WTC11 (cell line): ENCODE data around the gene AKAP13. TPM values are rescaled to one million over a fixed set of nuclear protein-coding genes. Genes with fewer than 3 reads are reported as not detected.

ENCODE experiments used
- ATAC-seq: fragments of 200-7000 bp; cut with Tn5 transposase; 2 replicates; pipeline ENCODE4 v1.10.0; 2021; ENCODE audit warnings: mild to moderate bottlenecking, moderate library complexity
- CTCF ChIA-PET: fragments of 300-600 bp; sonication (Branson Sonifier 250); formaldehyde crosslinking; loops from one replicate; lab custom pipeline; 2021; ENCODE audit warnings: antibody characterized with exemption; lab: Charles Lee
- POLR2A ChIA-PET: fragments of 350-600 bp; sonication (Branson Sonifier 250); formaldehyde crosslinking; loops from one replicate; lab custom pipeline; 2021; ENCODE audit warnings: antibody characterized with exemption; lab: Charles Lee
- DNase-seq: peaks from one replicate; pipeline ENCODE4 v3.0.0; 2021; ENCODE audit warnings: low spot score
- H3K27ac Mint-ChIP-seq: 2 replicates; pipeline ENCODE4 v1.8.0; 2021; ENCODE audit warnings: mixed read lengths
- H3K27me3 Mint-ChIP-seq: 2 replicates; pipeline ENCODE4 v1.8.0; 2021; ENCODE audit warnings: low read depth, mild to moderate bottlenecking, moderate library complexity, mixed read lengths
- H3K36me3 Mint-ChIP-seq: 2 replicates; pipeline ENCODE4 v1.8.0; 2021; ENCODE audit warnings: mixed read lengths
- H3K4me1 Mint-ChIP-seq: 2 replicates; pipeline ENCODE4 v1.8.0; 2022; ENCODE audit warnings: mixed read lengths
- H3K4me3 Mint-ChIP-seq: 2 replicates; pipeline ENCODE4 v1.8.0; 2021; ENCODE audit warnings: mild to moderate bottlenecking, moderate library complexity, mixed read lengths
- H3K9me3 Mint-ChIP-seq: 2 replicates; pipeline ENCODE4 v1.8.0; 2021; ENCODE audit warnings: mixed read lengths
- CBFB ChIP-seq: sonication (generic); formaldehyde crosslinking; IDR thresholded peaks from 2 replicates; pipeline ENCODE4 v1.8.1; 2022; ENCODE audit warnings: mild to moderate bottlenecking, low read depth, missing genetic modification reagents
- FOXJ3 ChIP-seq: sonication (generic); formaldehyde crosslinking; IDR thresholded peaks from 2 replicates; pipeline ENCODE4 v1.9.0; 2021; ENCODE audit warnings: missing genetic modification reagents, mild to moderate bottlenecking, borderline replicate concordance
- FOXK1 ChIP-seq: sonication (generic); formaldehyde crosslinking; IDR thresholded peaks from 2 replicates; pipeline ENCODE4 v1.8.0; 2022; ENCODE audit warnings: mild to moderate bottlenecking, moderate library complexity, missing genetic modification reagents
- FOXP1 ChIP-seq: sonication (generic); formaldehyde crosslinking; IDR thresholded peaks from 2 replicates; pipeline ENCODE4 v1.8.0; 2022; ENCODE audit warnings: missing genetic modification reagents, mild to moderate bottlenecking, moderate library complexity, borderline replicate concordance
- GABPB1 ChIP-seq: sonication (generic); formaldehyde crosslinking; IDR thresholded peaks from 2 replicates; pipeline ENCODE4 v1.8.1; 2023; ENCODE audit warnings: mild to moderate bottlenecking, missing genetic modification reagents
- JAZF1 ChIP-seq: fragments of 250-450 bp; sonication (Bioruptor Pico); IDR thresholded peaks from 2 replicates; pipeline ENCODE4 v1.9.0; 2021; ENCODE audit warnings: moderate library complexity, mild to moderate bottlenecking, inconsistent platforms
- RORB ChIP-seq: fragments of 250-450 bp; sonication (Bioruptor Pico); IDR thresholded peaks from 2 replicates; pipeline ENCODE4 v1.9.0; 2021; ENCODE audit warnings: mild to moderate bottlenecking
- SMAD3 ChIP-seq: sonication (generic); formaldehyde crosslinking; IDR thresholded peaks from 2 replicates; pipeline ENCODE4 v1.8.0; 2022; ENCODE audit warnings: missing genetic modification reagents, mild to moderate bottlenecking, borderline replicate concordance
- TEAD4 ChIP-seq: sonication (generic); formaldehyde crosslinking; IDR thresholded peaks from 2 replicates; pipeline ENCODE4 v1.8.0; 2022; ENCODE audit warnings: mild to moderate bottlenecking, missing genetic modification reagents
- TP53 ChIP-seq: sonication (generic); formaldehyde crosslinking; IDR thresholded peaks from 2 replicates; pipeline ENCODE4 v1.8.1; 2023; ENCODE audit warnings: mild to moderate bottlenecking, missing genetic modification reagents
- ZNF396 ChIP-seq: fragments of 250-450 bp; sonication (Bioruptor Pico); IDR thresholded peaks from 2 replicates; pipeline ENCODE4 v1.8.0; 2021; ENCODE audit warnings: mild to moderate bottlenecking, moderate library complexity, borderline replicate concordance
- ZNF423 ChIP-seq: fragments of 250-450 bp; sonication (Bioruptor Pico); IDR thresholded peaks from 2 replicates; pipeline ENCODE4 v2.1.2; 2022; ENCODE audit warnings: mild to moderate bottlenecking, moderate library complexity
- total RNA-seq: library from RNA; stranded (reverse); gene quantifications from 3 replicates; pipeline ENCODE4 v1.2.3, GENCODE V29; 2021
- TF ChIP-seq, protein P1 (sequence below): sonication (generic); formaldehyde crosslinking; conservative IDR thresholded peaks from 2 replicates; pipeline ENCODE4 v1.8.1; 2022; ENCODE audit warnings: mild to moderate bottlenecking, missing genetic modification reagents
- TF ChIP-seq, protein P2 (sequence below): fragments of 250-450 bp; sonication (Bioruptor Pico); conservative IDR thresholded peaks from 2 replicates; pipeline ENCODE4 v1.9.0; 2021; ENCODE audit warnings: mild to moderate bottlenecking
- TF ChIP-seq, protein P3 (sequence below): sonication (generic); formaldehyde crosslinking; IDR thresholded peaks from 2 replicates; pipeline ENCODE4 v1.8.0; 2022; ENCODE audit warnings: mild to moderate bottlenecking, missing genetic modification reagents
- TF ChIP-seq, protein P4 (sequence below): sonication (generic); formaldehyde crosslinking; IDR thresholded peaks from 2 replicates; pipeline ENCODE4 v1.8.0; 2022; ENCODE audit warnings: mild to moderate bottlenecking, missing genetic modification reagents
- TF ChIP-seq, protein P5 (sequence below): sonication (generic); formaldehyde crosslinking; IDR thresholded peaks from 2 replicates; pipeline ENCODE4 v1.8.1; 2023; ENCODE audit warnings: mild to moderate bottlenecking, missing genetic modification reagents
- TF ChIP-seq, protein P6 (sequence below): sonication (generic); formaldehyde crosslinking; IDR thresholded peaks from 2 replicates; pipeline ENCODE4 v1.8.1; 2023; ENCODE audit warnings: mild to moderate bottlenecking, missing genetic modification reagents, moderate library complexity

Gene AKAP13
- total RNA-seq, 1 experiment from 2014 or later: 50.3 TPM

DNA sequence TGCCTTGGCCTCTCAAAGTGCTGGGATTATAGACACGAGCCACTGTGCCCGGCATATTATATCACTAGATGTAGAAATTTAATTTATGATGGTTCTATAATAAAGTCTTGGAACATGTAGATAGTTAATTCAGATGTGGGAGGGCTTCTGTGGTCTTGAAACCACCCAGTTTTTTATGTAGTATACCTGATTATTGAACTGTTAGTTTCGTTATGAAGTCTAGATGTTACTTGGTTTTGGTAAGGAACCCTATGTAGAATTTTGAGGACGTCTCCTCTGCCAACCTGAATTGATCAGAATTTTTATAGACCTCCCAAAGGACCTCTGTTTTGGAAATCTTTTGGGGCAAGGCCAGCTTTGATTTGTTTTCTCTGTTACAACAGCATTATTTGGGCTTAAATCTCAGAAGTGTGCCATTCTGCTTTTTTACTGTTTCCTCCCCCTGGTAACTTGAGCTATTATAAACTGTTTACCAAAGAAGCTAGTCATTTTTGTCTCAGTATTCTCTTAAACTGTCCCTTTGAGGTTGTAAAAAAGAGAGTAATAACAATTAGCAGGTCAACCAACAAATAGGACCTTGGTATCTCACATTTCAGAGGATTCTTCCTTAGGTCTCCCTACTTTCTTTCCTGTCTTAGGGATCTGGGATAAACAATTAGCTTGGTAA lies 20.8 kb downstream of the AKAP13 start (continued):
- TF ChIP-seq, protein P1, sequence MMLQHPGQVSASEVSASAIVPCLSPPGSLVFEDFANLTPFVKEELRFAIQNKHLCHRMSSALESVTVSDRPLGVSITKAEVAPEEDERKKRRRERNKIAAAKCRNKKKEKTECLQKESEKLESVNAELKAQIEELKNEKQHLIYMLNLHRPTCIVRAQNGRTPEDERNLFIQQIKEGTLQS (CRISPR knock-in tag): no peak
- no peak for TF ChIP-seq RORB (CRISPR knock-in tag)
- TF ChIP-seq, protein P2, sequence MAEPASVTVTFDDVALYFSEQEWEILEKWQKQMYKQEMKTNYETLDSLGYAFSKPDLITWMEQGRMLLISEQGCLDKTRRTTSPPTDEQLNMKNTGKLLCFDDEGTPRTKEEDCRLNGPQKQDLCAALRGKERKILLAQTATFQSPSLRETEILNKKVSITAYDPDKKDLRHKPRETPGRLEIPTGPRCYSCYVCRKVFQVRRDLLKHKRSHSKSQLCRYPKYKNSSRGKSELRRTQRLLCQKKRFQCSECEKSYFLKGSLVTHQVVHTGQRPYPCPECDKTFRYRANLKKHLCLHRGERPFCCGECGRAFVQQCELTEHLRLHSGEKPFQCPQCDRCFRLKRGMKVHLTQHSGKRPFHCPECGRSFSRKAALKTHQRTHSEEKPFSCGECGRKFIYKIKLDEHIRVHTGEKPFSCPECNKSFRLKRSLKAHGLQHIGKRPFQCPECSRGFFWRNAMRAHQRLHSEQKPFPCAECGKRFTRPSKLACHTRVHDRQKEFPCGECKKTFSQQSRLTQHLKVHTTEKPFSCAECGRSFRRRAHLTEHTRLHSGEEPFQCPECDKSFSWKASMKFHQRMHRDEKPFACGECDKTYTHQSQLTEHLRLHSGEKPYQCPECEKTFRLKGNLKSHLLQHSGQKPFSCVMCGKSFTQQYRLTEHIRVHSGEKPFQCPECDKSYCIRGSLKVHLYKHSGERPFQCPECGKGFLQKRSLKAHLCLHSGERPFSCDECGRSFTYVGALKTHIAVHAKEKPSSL (CRISPR knock-in tag): no peak
- TF ChIP-seq, protein P3, sequence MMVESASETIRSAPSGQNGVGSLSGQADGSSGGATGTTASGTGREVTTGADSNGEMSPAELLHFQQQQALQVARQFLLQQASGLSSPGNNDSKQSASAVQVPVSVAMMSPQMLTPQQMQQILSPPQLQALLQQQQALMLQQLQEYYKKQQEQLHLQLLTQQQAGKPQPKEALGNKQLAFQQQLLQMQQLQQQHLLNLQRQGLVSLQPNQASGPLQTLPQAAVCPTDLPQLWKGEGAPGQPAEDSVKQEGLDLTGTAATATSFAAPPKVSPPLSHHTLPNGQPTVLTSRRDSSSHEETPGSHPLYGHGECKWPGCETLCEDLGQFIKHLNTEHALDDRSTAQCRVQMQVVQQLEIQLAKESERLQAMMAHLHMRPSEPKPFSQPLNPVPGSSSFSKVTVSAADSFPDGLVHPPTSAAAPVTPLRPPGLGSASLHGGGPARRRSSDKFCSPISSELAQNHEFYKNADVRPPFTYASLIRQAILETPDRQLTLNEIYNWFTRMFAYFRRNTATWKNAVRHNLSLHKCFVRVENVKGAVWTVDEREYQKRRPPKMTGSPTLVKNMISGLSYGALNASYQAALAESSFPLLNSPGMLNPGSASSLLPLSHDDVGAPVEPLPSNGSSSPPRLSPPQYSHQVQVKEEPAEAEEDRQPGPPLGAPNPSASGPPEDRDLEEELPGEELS (CRISPR knock-in tag): no peak
- no peak for TF ChIP-seq JAZF1 (CRISPR knock-in tag)
- TF ChIP-seq ZNF423 (CRISPR knock-in tag): no peak
- no peak for TF ChIP-seq ZNF396 (CRISPR knock-in tag)
- no peak for TF ChIP-seq FOXJ3

DNA sequence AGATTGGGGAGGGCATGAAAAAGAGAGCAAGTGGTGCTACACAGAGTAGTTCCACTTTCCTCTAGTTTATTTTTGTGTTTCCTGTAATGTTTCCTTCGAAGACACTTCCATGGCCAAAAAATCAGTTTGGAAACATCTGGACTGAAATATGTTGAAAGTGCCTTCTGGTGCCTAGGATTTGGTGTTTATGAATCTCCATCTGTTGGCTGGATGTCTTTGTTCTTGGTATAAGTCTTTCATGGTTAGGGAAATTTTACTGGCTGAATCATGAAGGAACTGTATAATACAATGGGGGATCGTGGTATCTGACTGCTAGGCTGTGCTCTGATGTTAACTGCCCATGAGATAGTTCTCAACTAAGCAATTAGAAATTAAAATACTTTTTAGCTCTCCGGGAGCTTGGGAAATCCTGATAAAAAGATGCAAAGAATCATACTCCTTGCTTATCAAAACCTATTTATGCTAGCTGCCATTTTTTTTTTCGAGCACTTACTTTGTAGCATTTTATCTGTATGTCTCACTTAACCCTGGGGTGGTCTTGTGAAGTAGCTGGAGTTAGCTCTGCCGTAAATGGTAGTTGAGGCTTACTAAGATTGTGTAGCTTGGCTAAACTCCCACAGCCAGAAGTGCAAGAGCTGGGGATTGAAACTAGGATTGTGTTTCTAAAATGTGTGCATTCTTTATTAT lies 21.9 kb downstream of the AKAP13 start:
- no peak for DNase-seq
- ATAC-seq: 0 out of 2 replicates have a peak, but pooled peaks have one; percentile 17
- Mint-ChIP-seq H3K27me3 (no peaks in the 10 kb centered on the region), H3K4me3 (no peak overlapping the region), H3K27ac (no peak overlapping the region), H3K36me3 (no peaks in the 10 kb centered on the region), H3K9me3 (no peaks in the 10 kb centered on the region), H3K4me1 (peaks cover 43% of the 10 kb centered on the region)
- TF ChIP-seq, protein P4, sequence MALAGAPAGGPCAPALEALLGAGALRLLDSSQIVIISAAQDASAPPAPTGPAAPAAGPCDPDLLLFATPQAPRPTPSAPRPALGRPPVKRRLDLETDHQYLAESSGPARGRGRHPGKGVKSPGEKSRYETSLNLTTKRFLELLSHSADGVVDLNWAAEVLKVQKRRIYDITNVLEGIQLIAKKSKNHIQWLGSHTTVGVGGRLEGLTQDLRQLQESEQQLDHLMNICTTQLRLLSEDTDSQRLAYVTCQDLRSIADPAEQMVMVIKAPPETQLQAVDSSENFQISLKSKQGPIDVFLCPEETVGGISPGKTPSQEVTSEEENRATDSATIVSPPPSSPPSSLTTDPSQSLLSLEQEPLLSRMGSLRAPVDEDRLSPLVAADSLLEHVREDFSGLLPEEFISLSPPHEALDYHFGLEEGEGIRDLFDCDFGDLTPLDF (CRISPR knock-in tag): no peak
- TF ChIP-seq, protein P5, sequence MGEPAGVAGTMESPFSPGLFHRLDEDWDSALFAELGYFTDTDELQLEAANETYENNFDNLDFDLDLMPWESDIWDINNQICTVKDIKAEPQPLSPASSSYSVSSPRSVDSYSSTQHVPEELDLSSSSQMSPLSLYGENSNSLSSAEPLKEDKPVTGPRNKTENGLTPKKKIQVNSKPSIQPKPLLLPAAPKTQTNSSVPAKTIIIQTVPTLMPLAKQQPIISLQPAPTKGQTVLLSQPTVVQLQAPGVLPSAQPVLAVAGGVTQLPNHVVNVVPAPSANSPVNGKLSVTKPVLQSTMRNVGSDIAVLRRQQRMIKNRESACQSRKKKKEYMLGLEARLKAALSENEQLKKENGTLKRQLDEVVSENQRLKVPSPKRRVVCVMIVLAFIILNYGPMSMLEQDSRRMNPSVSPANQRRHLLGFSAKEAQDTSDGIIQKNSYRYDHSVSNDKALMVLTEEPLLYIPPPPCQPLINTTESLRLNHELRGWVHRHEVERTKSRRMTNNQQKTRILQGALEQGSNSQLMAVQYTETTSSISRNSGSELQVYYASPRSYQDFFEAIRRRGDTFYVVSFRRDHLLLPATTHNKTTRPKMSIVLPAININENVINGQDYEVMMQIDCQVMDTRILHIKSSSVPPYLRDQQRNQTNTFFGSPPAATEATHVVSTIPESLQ (CRISPR knock-in tag): no peak
- TF ChIP-seq TP53 (CRISPR knock-in tag): no peak
- no peak for TF ChIP-seq FOXP1
- TF ChIP-seq TEAD4: no peak
- TF ChIP-seq SMAD3 (CRISPR knock-in tag): no peak
- TF ChIP-seq CBFB (CRISPR knock-in tag): no peak
- TF ChIP-seq, protein P6, sequence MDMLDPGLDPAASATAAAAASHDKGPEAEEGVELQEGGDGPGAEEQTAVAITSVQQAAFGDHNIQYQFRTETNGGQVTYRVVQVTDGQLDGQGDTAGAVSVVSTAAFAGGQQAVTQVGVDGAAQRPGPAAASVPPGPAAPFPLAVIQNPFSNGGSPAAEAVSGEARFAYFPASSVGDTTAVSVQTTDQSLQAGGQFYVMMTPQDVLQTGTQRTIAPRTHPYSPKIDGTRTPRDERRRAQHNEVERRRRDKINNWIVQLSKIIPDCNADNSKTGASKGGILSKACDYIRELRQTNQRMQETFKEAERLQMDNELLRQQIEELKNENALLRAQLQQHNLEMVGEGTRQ (CRISPR knock-in tag): no peak
- no peak for TF ChIP-seq RORB (CRISPR knock-in tag)
- TF ChIP-seq FOXK1 (CRISPR knock-in tag): no peak
- no peak for TF ChIP-seq GABPB1 (CRISPR knock-in tag)
- ChIA-PET CTCF (interaction anchor here (0.6 to 1.6 kb wide), 4 partner anchors 9 to 72 kb away, joined by 3 read pairs; no protein-coding TSS in a partner anchor), POLR2A (no interaction called here)
